Kidney (tissue), 14 donors: ENCODE measurements around the gene SPOCK1. TPM values are rescaled to one million over a fixed set of nuclear protein-coding genes. Genes with fewer than 3 reads are reported as not detected.

Source experiments
- DNase-seq, 5 donors: peaks; one replicate each; pipeline ENCODE4 v3.0.0-alpha.2; 2013 to 2020
- FAIRE-seq: peaks from 2 replicates; lab custom pipeline; 2012; peaks lifted over from hg19 to GRCh38; lab: Jason Lieb, UNC
- H3K27ac ChIP-seq, 2 donors: one replicate each; pipeline ENCODE4 v1.7.0; 2013; ENCODE audit warnings: low read depth in 2 of 2, low read length in 2 of 2, inconsistent platforms in 1 of 2
- H3K27me3 ChIP-seq: one replicate; pipeline ENCODE4 v1.7.1; 2013; ENCODE audit warnings: low read length, inconsistent platforms; ENCODE audit not compliant: control insufficient read depth, insufficient read depth
- H3K36me3 ChIP-seq, 3 donors: one replicate each; pipeline versions ENCODE4 v1.7.0 to v1.7.1; 2013; ENCODE audit warnings: low read length in 3 of 3, control low read depth in 1 of 3, inconsistent platforms in 1 of 3; ENCODE audit not compliant: insufficient read depth in 3 of 3, control insufficient read depth in 2 of 3
- H3K4me1 ChIP-seq, 3 donors: one replicate each; pipeline versions ENCODE4 v1.7.0 to v1.7.1; 2013; ENCODE audit warnings: low read length in 3 of 3, inconsistent platforms in 1 of 3, low read depth in 1 of 3; ENCODE audit not compliant: control insufficient read depth in 2 of 3, insufficient read depth in 2 of 3
- H3K4me3 ChIP-seq, 3 donors: one replicate each; pipeline versions ENCODE4 v1.7.0 to v1.8.1; 2013; ENCODE audit warnings: low read length in 3 of 3, control low read depth in 1 of 3, inconsistent platforms in 1 of 3
- H3K9ac ChIP-seq, 3 donors: one replicate each; pipeline versions ENCODE4 v1.7.0 to v1.7.1; 2013; ENCODE audit warnings: low read length in 3 of 3, control low read depth in 1 of 3, inconsistent platforms in 1 of 3
- H3K9me3 ChIP-seq, 3 donors: one replicate each; pipeline versions ENCODE4 v1.7.0 to v1.7.1; 2013; ENCODE audit warnings: low read length in 3 of 3, control low read depth in 1 of 3, inconsistent platforms in 1 of 3; ENCODE audit not compliant: control insufficient read depth in 2 of 3, insufficient read depth in 1 of 3
- CTCF ChIP-seq: IDR thresholded peaks from 3 replicates; pipeline ENCODE4 v1.5.1; 2012; ENCODE audit warnings: mild to moderate bottlenecking, moderate library complexity, borderline replicate concordance; ENCODE audit not compliant: insufficient read depth; ENCODE audit errors: extremely low read depth
- intact Hi-C: fragments of 100-400 bp; cut with DNase I; formaldehyde crosslinking; loops from one replicate; pipeline ENCODE4 v1.11.1; 2022
- polyA plus RNA-seq: library from polyadenylated mRNA; stranded (reverse); fragments of 350-450 nt; fragmentation: Illumina TruSeq; extraction: RNeasy Lipid Tissue Mini Kit (QIAGEN cat#74804); gene quantifications from one replicate; pipeline ENCODE4 v1.2.3, GENCODE V29; 2014; ENCODE audit warnings: low read depth, low replicate concordance; ENCODE audit not compliant: insufficient read depth
- total RNA-seq: library from RNA; stranded (reverse); fragmentation: NEBNext Ultra II Directional; extraction: Animal tissue kit (Norgen Biotek cat#: 25700); gene quantifications from one replicate; pipeline ENCODE4 v1.2.1, GENCODE V29; 2021
- donor health status: control.
- donor health status: control.
- donor health status: control.
- donor health status: control.
- donor health status: control.
- donor health status: DM: yes; HTN: yes; CAD: no.
- donor health status: Normal renal cell carcinoma (clear cell type).

SPOCK1 gene
- total and polyA plus RNA-seq, 2 donors from 2014 or later = 15.7 to 32.8 TPM

- intact Hi-C loops = no loop called here
- Histone ChIP-seq H3K9ac (no peak overlapping the region), H3K27me3 (no peaks in the 10 kb centered on the region), H3K4me3 (no peak overlapping the region), H3K27ac (no peak overlapping the region), H3K36me3 (no peaks in the 10 kb centered on the region), H3K4me1 (no peaks in the 10 kb centered on the region), H3K9me3 (no peaks in the 10 kb centered on the region)
- DNase-seq = no peak
- TF ChIP-seq CTCF = no peak
- no peak for FAIRE-seq
These were observed 5.8 kb upstream of the SPOCK1 start for GRCh38 chr5:137504916-137505315.

GRCh38 chr5:137503456-137503855, 4.3 kb upstream of the SPOCK1 start:
- DNase-seq = no peak
- Histone ChIP-seq H3K27ac (no peak overlapping the region), H3K36me3 (no peaks in the 10 kb centered on the region), H3K4me3 (no peak overlapping the region), H3K4me1 (no peaks in the 10 kb centered on the region), H3K9me3 (no peaks in the 10 kb centered on the region), H3K27me3 (no peaks in the 10 kb centered on the region), H3K9ac (no peak overlapping the region)
- FAIRE-seq = no peak
- no peak for TF ChIP-seq CTCF
- intact Hi-C loops = no loop called here

GRCh38 chr5:137502632-137503031, 3.5 kb upstream of the SPOCK1 start:
- H3K27me3 ChIP-seq = peaks cover 3% of the 10 kb centered on the region
- no peak overlapping the region for H3K27ac ChIP-seq
- no peak for TF ChIP-seq CTCF
- no peak for FAIRE-seq
- H3K9me3 ChIP-seq = no peaks in the 10 kb centered on the region
- H3K4me3 ChIP-seq = no peak overlapping the region
- H3K9ac ChIP-seq = no peak overlapping the region
- DNase-seq = no peak
- intact Hi-C loops = no loop called here
- no peaks in the 10 kb centered on the region for H3K36me3 ChIP-seq
- no peaks in the 10 kb centered on the region for H3K4me1 ChIP-seq

GRCh38 chr5:137501846-137502406, 2.8 kb upstream of the SPOCK1 start:
- Histone ChIP-seq H3K9me3 (no peaks in the 10 kb centered on the region), H3K36me3 (no peaks in the 10 kb centered on the region), H3K27me3 (peaks cover 4% of the 10 kb centered on the region), H3K27ac (no peak overlapping the region), H3K9ac (no peak overlapping the region), H3K4me3 (no peak overlapping the region), H3K4me1 (no peaks in the 10 kb centered on the region)
- no peak for FAIRE-seq
- no peak for TF ChIP-seq CTCF
- intact Hi-C loops = no loop called here
- no peak for DNase-seq
